ENCODE data around the gene L2HGDH.

- TF ChIP-seq TCF7 (CRISPR knock-in tag; IDR thresholded peaks at IDR 0.05; ENCODE audit: low read depth) (no peak), CREB1 (CRISPR knock-in tag; IDR thresholded peaks at IDR 0.05) (no peak), TEAD4 (CRISPR knock-in tag; IDR thresholded peaks at IDR 0.05) (no peak), FOXP4 (CRISPR knock-in tag; IDR thresholded peaks at IDR 0.05) (no peak), CREM (CRISPR knock-in tag; IDR thresholded peaks at IDR 0.05) (no peak), CTCF (IDR thresholded peaks at IDR 0.05) (peak; percentile 53), ZNF416 (CRISPR knock-in tag; IDR thresholded peaks at IDR 0.05) (no peak), ZNF232 (CRISPR knock-in tag; IDR thresholded peaks at IDR 0.05) (no peak), MAX (CRISPR knock-in tag; IDR thresholded peaks at IDR 0.05) (no peak), MXD4 (CRISPR knock-in tag; IDR thresholded peaks at IDR 0.05; ENCODE audit: borderline replicate concordance) (no peak), ZNF263 (CRISPR knock-in tag; IDR thresholded peaks at IDR 0.05; ENCODE audit: low read depth) (no peak), CBFB (CRISPR knock-in tag; IDR thresholded peaks at IDR 0.05; ENCODE audit: low read depth) (no peak)
These were observed 6.1 kb upstream of the L2HGDH start for GRCh38 chr14:50318031-50318626.

Data from WTC11 (cell line).